Endodermal cell (in vitro differentiated cells): Measurements from ENCODE around the gene COLEC12. TPM values are rescaled to one million over a fixed set of nuclear protein-coding genes. Genes with fewer than 3 reads are reported as not detected.

Experiments
- DNase-seq: peaks from one replicate; pipeline ENCODE4 v3.0.0-alpha.2; 2017
- H3K27ac ChIP-seq: 2 replicates; pipeline ENCODE4 v1.5.1; 2013; ENCODE audit warnings: mild to moderate bottlenecking, low read depth, low read length, moderate library complexity
- H3K27me3 ChIP-seq: 2 replicates; pipeline ENCODE4 v1.6.1; 2013; ENCODE audit warnings: mild to moderate bottlenecking, low read length, moderate library complexity; ENCODE audit not compliant: insufficient read depth, control insufficient read depth, poor library complexity, severe bottlenecking
- H3K36me3 ChIP-seq: 2 replicates; pipeline ENCODE4 v1.7.0; 2013; ENCODE audit warnings: mild to moderate bottlenecking, low read length, moderate library complexity; ENCODE audit not compliant: control insufficient read depth, insufficient read depth
- H3K4me1 ChIP-seq: one replicate; pipeline ENCODE4 v1.7.0; 2013; ENCODE audit warnings: low read length; ENCODE audit not compliant: control insufficient read depth, insufficient read depth
- H3K4me3 ChIP-seq: 2 replicates; pipeline ENCODE4 v1.5.1; 2013; ENCODE audit warnings: mild to moderate bottlenecking, low read length, moderate library complexity
- H3K9ac ChIP-seq: 2 replicates; pipeline ENCODE4 v1.6.1; 2013; ENCODE audit warnings: mild to moderate bottlenecking, low read length, moderate library complexity; ENCODE audit not compliant: poor library complexity, severe bottlenecking; ENCODE audit errors: extremely low read depth
- H3K9me3 ChIP-seq: 2 replicates; pipeline ENCODE4 v1.6.1; 2013; ENCODE audit warnings: mild to moderate bottlenecking, low read length, moderate library complexity; ENCODE audit not compliant: control insufficient read depth
- H3K27ac Mint-ChIP-seq: 2 replicates; pipeline ENCODE4 v1.8.0; 2020; ENCODE audit warnings: mixed read lengths
- H3K27me3 Mint-ChIP-seq: 2 replicates; pipeline ENCODE4 v1.8.0; 2021; ENCODE audit warnings: mild to moderate bottlenecking, mixed read lengths; ENCODE audit not compliant: insufficient read depth
- H3K36me3 Mint-ChIP-seq: 2 replicates; pipeline ENCODE4 v1.8.0; 2020; ENCODE audit warnings: low read depth, mixed read lengths
- H3K4me1 Mint-ChIP-seq: 2 replicates; pipeline ENCODE4 v1.8.0; 2020; ENCODE audit warnings: mixed read lengths
- H3K4me3 Mint-ChIP-seq: 2 replicates; pipeline ENCODE4 v1.8.0; 2020; ENCODE audit warnings: mild to moderate bottlenecking, moderate library complexity, mixed read lengths
- H3K9me3 Mint-ChIP-seq: 2 replicates; pipeline ENCODE4 v1.8.0; 2020; ENCODE audit warnings: mild to moderate bottlenecking, mixed read lengths
- WGBS, 2 experiments: methylation state at CpG; one replicate each; pipeline versions ENCODE4 v1.1.5 to v1.1.7; 2013; ENCODE audit warnings: missing lambda C conversion rate in 2 of 2, mixed read lengths in 1 of 2; ENCODE audit not compliant: insufficient coverage in 1 of 2, insufficient read length in 1 of 2; 5-methylcytosine and 5-hydroxymethylcytosine counted together
- total RNA-seq, 2 donors: library from RNA; stranded (reverse); fragmentation: NEBNext Ultra II Directional in 1 of 2; extraction: Animal tissue kit (Norgen Biotek cat#: 25700) in 1 of 2; gene quantifications; 2 replicates in 1 of 2; 3 replicates in 1 of 2; pipeline ENCODE4 v1.2.1, GENCODE V29; 2021
- TF ChIP-seq, protein P1 (sequence below): fragments of 200-600 bp; sonication (generic); conservative IDR thresholded peaks from 2 replicates; pipeline ENCODE4 v1.5.0; 2021; ENCODE audit warnings: antibody characterized with exemption, mild to moderate bottlenecking

COLEC12 gene
- total RNA-seq, 2 donors from 2014 or later, result 123 TPM

- H3K9ac ChIP-seq, result no peak overlapping the region
- H3K36me3 Mint-ChIP-seq, result peaks cover 8% of the 10 kb centered on the region
- no peaks in the 10 kb centered on the region for H3K27me3 Mint-ChIP-seq
- H3K4me3 ChIP-seq, result peak overlapping the region; percentile 10
- no peak overlapping the region for H3K27ac ChIP-seq
- WGBS, 2 experiments, result 95 to 97% methylated on average over 6 of the region's 6 CpGs
- TF ChIP-seq, protein P1, sequence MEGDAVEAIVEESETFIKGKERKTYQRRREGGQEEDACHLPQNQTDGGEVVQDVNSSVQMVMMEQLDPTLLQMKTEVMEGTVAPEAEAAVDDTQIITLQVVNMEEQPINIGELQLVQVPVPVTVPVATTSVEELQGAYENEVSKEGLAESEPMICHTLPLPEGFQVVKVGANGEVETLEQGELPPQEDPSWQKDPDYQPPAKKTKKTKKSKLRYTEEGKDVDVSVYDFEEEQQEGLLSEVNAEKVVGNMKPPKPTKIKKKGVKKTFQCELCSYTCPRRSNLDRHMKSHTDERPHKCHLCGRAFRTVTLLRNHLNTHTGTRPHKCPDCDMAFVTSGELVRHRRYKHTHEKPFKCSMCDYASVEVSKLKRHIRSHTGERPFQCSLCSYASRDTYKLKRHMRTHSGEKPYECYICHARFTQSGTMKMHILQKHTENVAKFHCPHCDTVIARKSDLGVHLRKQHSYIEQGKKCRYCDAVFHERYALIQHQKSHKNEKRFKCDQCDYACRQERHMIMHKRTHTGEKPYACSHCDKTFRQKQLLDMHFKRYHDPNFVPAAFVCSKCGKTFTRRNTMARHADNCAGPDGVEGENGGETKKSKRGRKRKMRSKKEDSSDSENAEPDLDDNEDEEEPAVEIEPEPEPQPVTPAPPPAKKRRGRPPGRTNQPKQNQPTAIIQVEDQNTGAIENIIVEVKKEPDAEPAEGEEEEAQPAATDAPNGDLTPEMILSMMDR, result no peak
- no peak overlapping the region for H3K4me3 Mint-ChIP-seq
- H3K4me1 ChIP-seq, result peaks cover 9% of the 10 kb centered on the region
- peaks cover 38% of the 10 kb centered on the region for H3K9me3 Mint-ChIP-seq
- no peak overlapping the region for H3K27ac Mint-ChIP-seq
- H3K9me3 ChIP-seq, result peaks cover 36% of the 10 kb centered on the region
- peak; percentile 36 for DNase-seq
- H3K27me3 ChIP-seq, result no peaks in the 10 kb centered on the region
- peaks cover 35% of the 10 kb centered on the region for H3K4me1 Mint-ChIP-seq
- no peaks in the 10 kb centered on the region for H3K36me3 ChIP-seq
Observed at GRCh38 chr18:525036-525797, 24.7 kb upstream of the COLEC12 start.

- no peak overlapping the region for H3K27ac Mint-ChIP-seq
- DNase-seq, result peak; percentile 29
- Histone ChIP-seq H3K4me3 (no peak overlapping the region), H3K9me3 (peaks cover 37% of the 10 kb centered on the region), H3K36me3 (no peaks in the 10 kb centered on the region), H3K27me3 (no peaks in the 10 kb centered on the region), H3K9ac (no peak overlapping the region), H3K27ac (no peak overlapping the region), H3K4me1 (peaks cover 9% of the 10 kb centered on the region)
- TF ChIP-seq, protein P1, result no peak
- H3K4me3 Mint-ChIP-seq, result no peak overlapping the region
- H3K9me3 Mint-ChIP-seq, result peaks cover 45% of the 10 kb centered on the region
- no peaks in the 10 kb centered on the region for H3K27me3 Mint-ChIP-seq
- peaks cover 35% of the 10 kb centered on the region for H3K4me1 Mint-ChIP-seq
- peaks cover 8% of the 10 kb centered on the region for H3K36me3 Mint-ChIP-seq
Observed at GRCh38 chr18:524466-524865, 24.0 kb upstream of the COLEC12 start.

DNA sequence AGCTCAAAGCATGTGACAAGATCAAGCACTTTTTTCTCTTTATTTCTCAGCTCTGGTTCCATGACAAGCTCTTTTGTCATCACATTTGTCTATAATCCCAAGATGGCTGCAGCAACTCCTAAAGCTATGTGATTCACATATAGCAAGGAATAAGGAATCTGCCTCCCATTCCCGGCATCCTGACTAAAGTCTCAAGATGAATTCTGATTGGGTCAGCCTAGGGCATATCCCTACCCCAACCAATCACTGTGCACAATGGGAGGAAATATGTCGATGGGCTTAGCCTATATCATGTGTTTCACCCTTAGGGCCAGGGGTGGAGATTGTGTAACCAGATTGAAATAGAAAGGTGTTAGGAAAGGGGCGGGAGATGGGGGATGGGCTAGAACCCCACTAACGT lies 23.1 kb upstream of the COLEC12 start:
- peaks cover 8% of the 10 kb centered on the region for H3K36me3 Mint-ChIP-seq
- H3K4me1 Mint-ChIP-seq, result peaks cover 39% of the 10 kb centered on the region
- H3K4me3 ChIP-seq, result peak overlapping the region; percentile 42
- no peaks in the 10 kb centered on the region for H3K27me3 Mint-ChIP-seq
- no peaks in the 10 kb centered on the region for H3K36me3 ChIP-seq
- no peak overlapping the region for H3K4me3 Mint-ChIP-seq
- H3K4me1 ChIP-seq, result peaks cover 13% of the 10 kb centered on the region
- peaks cover 37% of the 10 kb centered on the region for H3K9me3 ChIP-seq
- peak; percentile 42 for DNase-seq
- no peak overlapping the region for H3K27ac ChIP-seq
- 58 to 83% methylated on average over 2 to 4 of the region's 4 CpGs for WGBS, 2 experiments
- H3K27me3 ChIP-seq, result no peaks in the 10 kb centered on the region
- H3K9me3 Mint-ChIP-seq, result peaks cover 51% of the 10 kb centered on the region
- TF ChIP-seq, protein P1, result no peak
- no peak overlapping the region for H3K27ac Mint-ChIP-seq
- no peak overlapping the region for H3K9ac ChIP-seq
